Measurements from ENCODE around the gene CEND1. TPM values are rescaled to one million over a fixed set of nuclear protein-coding genes. Genes with fewer than 3 reads are reported as not detected.

The CEND1 gene
- total RNA-seq, 4 donors from 2014 or later, result not detected

GRCh38 chr11:765025-765801 lies 24.7 kb downstream of the CEND1 start:
- ATAC-seq (ENCODE audit: low FRiP score) (peak; percentile 19), DNase-seq (ENCODE audit: low spot score) (no peak)
- no peak for TF ChIP-seq CTCF (IDR thresholded peaks at IDR 0.05)

GRCh38 chr11:764322-765024 lies 25.4 kb downstream of the CEND1 start:
- DNase-seq (ENCODE audit: low spot score) (no peak), ATAC-seq (ENCODE audit: low FRiP score) (no peak)
- TF ChIP-seq CTCF (IDR thresholded peaks at IDR 0.05), result no peak

GRCh38 chr11:763549-764321 lies 26.2 kb downstream of the CEND1 start:
- ATAC-seq (ENCODE audit: low FRiP score) (no peak), DNase-seq (ENCODE audit: low spot score) (no peak)
- TF ChIP-seq CTCF (IDR thresholded peaks at IDR 0.05), result no peak

GRCh38 chr11:763073-763463 lies 26.8 kb downstream of the CEND1 start:
- no peak for TF ChIP-seq CTCF (IDR thresholded peaks at IDR 0.05)
- no peak for ATAC-seq (ENCODE audit: low FRiP score)
- DNase-seq (ENCODE audit: low spot score), result no peak

- DNase-seq (ENCODE audit: low spot score), result no peak
- no peak for TF ChIP-seq CTCF (IDR thresholded peaks at IDR 0.05)
- peak; percentile 58 for ATAC-seq (ENCODE audit: low FRiP score)
Measured at GRCh38 chr11:762421-763072, 27.3 kb downstream of the CEND1 start.

GRCh38 chr11:761526-762108 lies 28.3 kb downstream of the CEND1 start:
- no peak for DNase-seq (ENCODE audit: low spot score)
- no peak for ATAC-seq (ENCODE audit: low FRiP score)
- no peak for TF ChIP-seq CTCF (IDR thresholded peaks at IDR 0.05)

All from omental fat pad (tissue), 4 donors.